Keratinocyte (primary cell): ENCODE data around the gene RAB6A. TPM values are rescaled to one million over a fixed set of nuclear protein-coding genes. Genes with fewer than 3 reads are reported as not detected.

Source experiments
- DNase-seq: peaks from one replicate; pipeline ENCODE4 v3.0.0-alpha.2; 2011; ENCODE audit warnings: low read depth, missing footprints, low spot score
- FAIRE-seq: peaks from 2 replicates; lab custom pipeline; 2011; peaks lifted over from hg19 to GRCh38; lab: Jason Lieb, UNC
- H2AFZ ChIP-seq: 2 replicates; pipeline ENCODE4 v1.6.0; 2012; ENCODE audit warnings: low read length, control low read depth, inconsistent platforms; ENCODE audit not compliant: control insufficient read depth
- H3K27ac ChIP-seq: 2 replicates; pipeline ENCODE4 v1.5.1; 2011; ENCODE audit warnings: low read length; ENCODE audit not compliant: control insufficient read depth, insufficient read depth
- H3K27me3 ChIP-seq: 3 replicates; pipeline ENCODE4 v1.6.0; 2011; ENCODE audit warnings: low read length; ENCODE audit not compliant: control insufficient read depth, insufficient read depth; ENCODE audit errors: extremely low read depth
- H3K36me3 ChIP-seq, 2 experiments: 2 replicates in 1 of 2; 3 replicates in 1 of 2; pipeline ENCODE4 v1.5.1; 2011; ENCODE audit warnings: low read length in 2 of 2, mild to moderate bottlenecking in 1 of 2; ENCODE audit not compliant: control insufficient read depth in 2 of 2, insufficient read depth in 2 of 2; ENCODE audit errors: extremely low read depth in 1 of 2
- H3K4me1 ChIP-seq: 3 replicates; pipeline ENCODE4 v1.5.1; 2011; ENCODE audit warnings: low read length; ENCODE audit not compliant: control insufficient read depth, insufficient read depth; ENCODE audit errors: extremely low read depth
- H3K4me2 ChIP-seq: 3 replicates; pipeline ENCODE4 v1.6.0; 2011; ENCODE audit warnings: low read depth, low read length; ENCODE audit not compliant: control insufficient read depth, insufficient read depth; ENCODE audit errors: extremely low read depth
- H3K4me3 ChIP-seq, 3 experiments: fragments of 200-600 bp in 1 of 3; sonication (generic) in 1 of 3; 2 replicates in 2 of 3; 3 replicates in 1 of 3; pipeline ENCODE4 v1.5.1; 2011 to 2016; ENCODE audit warnings: low read length in 3 of 3, mild to moderate bottlenecking in 3 of 3, control low read depth in 2 of 3, inconsistent platforms in 1 of 3, low read depth in 1 of 3, mixed read lengths in 1 of 3, mixed run types in 1 of 3, moderate library complexity in 1 of 3; ENCODE audit not compliant: control insufficient read depth in 2 of 3, insufficient read depth in 2 of 3; ENCODE audit errors: extremely low read depth in 1 of 3
- H3K79me2 ChIP-seq: 2 replicates; pipeline ENCODE4 v1.6.0; 2012; ENCODE audit warnings: low read length; ENCODE audit not compliant: control insufficient read depth, insufficient read depth
- H3K9ac ChIP-seq: 3 replicates; pipeline ENCODE4 v1.6.0; 2011; ENCODE audit warnings: low read length; ENCODE audit not compliant: control insufficient read depth, insufficient read depth; ENCODE audit errors: extremely low read depth
- H3K9me1 ChIP-seq: 3 replicates; pipeline ENCODE4 v1.6.0; 2011; ENCODE audit warnings: low read length; ENCODE audit not compliant: control insufficient read depth, insufficient read depth; ENCODE audit errors: extremely low read depth
- H3K9me3 ChIP-seq: 2 replicates; pipeline ENCODE4 v1.5.1; 2012; ENCODE audit warnings: low read depth, low read length; ENCODE audit not compliant: control insufficient read depth
- H4K20me1 ChIP-seq: 3 replicates; pipeline ENCODE4 v1.6.0; 2011; ENCODE audit warnings: low read length; ENCODE audit not compliant: control insufficient read depth, insufficient read depth; ENCODE audit errors: extremely low read depth
- EZH2 ChIP-seq: IDR thresholded peaks from one replicate; pipeline ENCODE4 v1.6.1; 2012; ENCODE audit warnings: inconsistent platforms, mild to moderate bottlenecking, low read length, moderate library complexity
- dilution Hi-C: fragments of 300-500 bp; cut with MboI; formaldehyde crosslinking; loops from one replicate; pipeline ENCODE4 v1.7.0; 2020; ENCODE audit warnings: low sequenced_read_pairs; ENCODE audit not compliant: extremely low pct_ligation_motif_present
- polyA plus RNA-seq, 5 experiments: library from polyadenylated mRNA; depleted of rRNA in 3 of 5; stranded (reverse) in 3 of 5; stranded (forward) in 1 of 5; unstranded in 1 of 5; fragments of >200 nt; gene quantifications; 1 replicate in 1 of 5; 2 replicates in 3 of 5; 3 replicates in 1 of 5; pipeline versions ENCODE4 v1.2.1 to v1.2.3, GENCODE V29; 2011 to 2012; ENCODE audit warnings: missing spikeins in 2 of 5, low read depth in 1 of 5, low replicate concordance in 1 of 5
- TF ChIP-seq, protein P1 (sequence below), 3 experiments: IDR thresholded peaks in 1 of 3; conservative IDR thresholded peaks in 1 of 3; optimal IDR thresholded peaks in 1 of 3; 2 replicates in 2 of 3; 3 replicates in 1 of 3; pipeline versions ENCODE3 to v1.5.1; 2011; ENCODE audit warnings: low read length in 3 of 3, mild to moderate bottlenecking in 3 of 3, moderate library complexity in 2 of 3, control low read depth in 1 of 3, inconsistent platforms in 1 of 3; ENCODE audit not compliant: insufficient read depth in 2 of 3; ENCODE audit errors: extremely low read depth in 1 of 3

RAB6A gene
- polyA plus RNA-seq, 1 donor (not counting 4 experiments of a cell fraction or from before 2014, with no cell fraction given), result 142 TPM

DNA sequence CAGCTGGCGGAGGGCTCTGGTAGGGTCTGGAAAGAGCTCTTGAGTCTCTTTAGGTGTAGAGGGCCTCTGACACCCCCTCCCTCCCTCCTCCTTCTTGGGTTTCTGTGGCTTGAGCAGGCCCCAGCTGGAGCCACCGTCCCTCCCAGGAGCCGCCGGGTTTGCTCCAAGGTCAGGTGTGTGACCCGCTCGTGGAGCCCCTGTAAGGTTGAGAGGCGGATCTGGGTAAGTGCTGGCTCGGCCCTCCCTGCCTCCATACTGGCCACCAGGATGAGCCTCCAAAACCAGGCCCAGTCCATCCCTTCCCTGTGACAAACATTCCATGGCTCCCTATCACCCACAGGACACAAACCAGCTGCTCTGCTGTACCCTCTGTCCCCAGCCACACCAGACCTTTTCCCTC is 105.2 kb downstream of the RAB6A start:
- Histone ChIP-seq H3K9ac (no peak overlapping the region), H3K4me3 (no peak overlapping the region), H2AFZ (no peak overlapping the region), H3K27ac (no peak overlapping the region), H3K9me3 (no peaks in the 10 kb centered on the region), H3K27me3 (peaks cover 10% of the 10 kb centered on the region), H3K9me1 (no peaks in the 10 kb centered on the region), H3K79me2 (no peaks in the 10 kb centered on the region), H3K4me1 (no peaks in the 10 kb centered on the region), H3K4me2 (no peak overlapping the region), H4K20me1 (no peaks in the 10 kb centered on the region), H3K36me3 (no peaks in the 10 kb centered on the region)
- FAIRE-seq (no peak), DNase-seq (no peak)
- dilution Hi-C loops, result no loop called here
- TF ChIP-seq EZH2, result no peak
- TF ChIP-seq, protein P1, sequence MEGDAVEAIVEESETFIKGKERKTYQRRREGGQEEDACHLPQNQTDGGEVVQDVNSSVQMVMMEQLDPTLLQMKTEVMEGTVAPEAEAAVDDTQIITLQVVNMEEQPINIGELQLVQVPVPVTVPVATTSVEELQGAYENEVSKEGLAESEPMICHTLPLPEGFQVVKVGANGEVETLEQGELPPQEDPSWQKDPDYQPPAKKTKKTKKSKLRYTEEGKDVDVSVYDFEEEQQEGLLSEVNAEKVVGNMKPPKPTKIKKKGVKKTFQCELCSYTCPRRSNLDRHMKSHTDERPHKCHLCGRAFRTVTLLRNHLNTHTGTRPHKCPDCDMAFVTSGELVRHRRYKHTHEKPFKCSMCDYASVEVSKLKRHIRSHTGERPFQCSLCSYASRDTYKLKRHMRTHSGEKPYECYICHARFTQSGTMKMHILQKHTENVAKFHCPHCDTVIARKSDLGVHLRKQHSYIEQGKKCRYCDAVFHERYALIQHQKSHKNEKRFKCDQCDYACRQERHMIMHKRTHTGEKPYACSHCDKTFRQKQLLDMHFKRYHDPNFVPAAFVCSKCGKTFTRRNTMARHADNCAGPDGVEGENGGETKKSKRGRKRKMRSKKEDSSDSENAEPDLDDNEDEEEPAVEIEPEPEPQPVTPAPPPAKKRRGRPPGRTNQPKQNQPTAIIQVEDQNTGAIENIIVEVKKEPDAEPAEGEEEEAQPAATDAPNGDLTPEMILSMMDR (optimal IDR thresholded peaks at IDR 0.05 in 1 of 3, IDR thresholded peaks at IDR 0.05 in 1 of 3, conservative IDR thresholded peaks at IDR 0.05 in 1 of 3; ENCODE audit: extremely low read depth in 1 of 3, insufficient read depth in 2 of 3, low read length in 3 of 3), result no peak

DNA sequence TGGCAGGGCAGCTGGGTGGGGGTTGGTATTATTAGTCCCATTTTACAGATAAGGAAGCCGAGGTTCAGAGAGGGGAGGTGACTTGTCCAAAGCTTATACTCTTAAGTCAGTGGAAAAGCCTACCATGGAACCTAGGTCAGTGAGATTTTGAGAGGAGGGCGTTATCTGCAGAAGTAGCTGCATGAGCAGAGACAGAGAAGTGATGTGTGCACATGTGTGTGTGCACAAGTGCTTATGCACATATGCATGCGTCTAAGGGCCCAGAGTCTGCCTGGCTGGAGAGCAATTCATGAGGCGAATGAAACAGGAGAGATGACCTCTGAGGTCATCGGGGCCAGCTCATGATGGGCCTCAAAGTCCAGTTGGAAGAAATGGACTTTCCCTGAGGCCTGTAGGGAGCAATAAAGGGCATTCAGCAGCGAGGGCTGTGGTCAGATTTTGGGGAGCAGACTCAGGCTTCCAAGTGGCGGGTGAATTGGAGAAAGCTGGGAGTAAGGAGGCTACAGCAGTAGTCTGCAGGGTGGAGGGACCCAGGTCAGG is 106.3 kb downstream of the RAB6A start:
- Histone ChIP-seq H3K4me1 (no peaks in the 10 kb centered on the region), H3K27ac (no peak overlapping the region), H3K4me3 (no peak overlapping the region), H3K79me2 (no peaks in the 10 kb centered on the region), H3K9me1 (no peaks in the 10 kb centered on the region), H2AFZ (no peak overlapping the region), H4K20me1 (no peaks in the 10 kb centered on the region), H3K4me2 (no peak overlapping the region), H3K27me3 (peaks cover 15% of the 10 kb centered on the region), H3K9ac (no peak overlapping the region), H3K36me3 (no peaks in the 10 kb centered on the region), H3K9me3 (no peaks in the 10 kb centered on the region)
- FAIRE-seq (no peak), DNase-seq (no peak)
- TF ChIP-seq EZH2, result no peak
- TF ChIP-seq, protein P1 (optimal IDR thresholded peaks at IDR 0.05 in 1 of 3, IDR thresholded peaks at IDR 0.05 in 1 of 3, conservative IDR thresholded peaks at IDR 0.05 in 1 of 3; ENCODE audit: extremely low read depth in 1 of 3, insufficient read depth in 2 of 3, low read length in 3 of 3), result no peak
- dilution Hi-C loops, result no loop called here
